Hepatocyte (in vitro differentiated cells): ENCODE measurements around the gene CLEC2A. TPM values are rescaled to one million over a fixed set of nuclear protein-coding genes. Genes with fewer than 3 reads are reported as not detected.
"Not testable (repeated sequence)": the region's sequence is repeated elsewhere in the genome, so short reads cannot be mapped to it uniquely, and the experiment has no call there.

Source experiments
- DNase-seq: peaks from one replicate; pipeline ENCODE4 v3.0.0-alpha.2; 2016; ENCODE audit warnings: low spot score
- H2AFZ ChIP-seq: fragments of 200-600 bp; sonication (generic); 2 replicates; pipeline ENCODE4 v1.6.0; 2016; ENCODE audit warnings: antibody characterized with exemption, mild to moderate bottlenecking
- H3K27ac ChIP-seq: fragments of 200-600 bp; sonication (generic); 2 replicates; pipeline ENCODE4 v1.5.1; 2016; ENCODE audit warnings: mild to moderate bottlenecking
- H3K27me3 ChIP-seq: fragments of 200-600 bp; sonication (generic); 2 replicates; pipeline ENCODE4 v1.6.1; 2016
- H3K36me3 ChIP-seq: fragments of 200-600 bp; sonication (generic); replicated peaks from 2 replicates; pipeline ENCODE4 v1.5.1; 2016; ENCODE audit warnings: low read depth; ENCODE audit not compliant: insufficient read depth
- H3K4me1 ChIP-seq: fragments of 200-600 bp; sonication (generic); 2 replicates; pipeline ENCODE4 v1.5.1; 2016; ENCODE audit warnings: mild to moderate bottlenecking, moderate library complexity; ENCODE audit not compliant: insufficient read depth
- H3K4me2 ChIP-seq: fragments of 200-600 bp; sonication (generic); 2 replicates; pipeline ENCODE4 v1.6.0; 2016
- H3K4me3 ChIP-seq: fragments of 200-600 bp; sonication (generic); 2 replicates; pipeline ENCODE4 v1.5.1; 2016; ENCODE audit warnings: mild to moderate bottlenecking
- H3K79me2 ChIP-seq: fragments of 200-600 bp; sonication (generic); 2 replicates; pipeline ENCODE4 v1.6.0; 2017; ENCODE audit warnings: mild to moderate bottlenecking
- H3K9me2 ChIP-seq: fragments of 200-600 bp; sonication (generic); replicated peaks from 2 replicates; pipeline ENCODE4 v1.6.0; 2017; ENCODE audit warnings: mild to moderate bottlenecking; ENCODE audit not compliant: insufficient read depth
- H3K9me3 ChIP-seq: fragments of 200-600 bp; sonication (generic); 2 replicates; pipeline ENCODE4 v1.5.1; 2016; ENCODE audit warnings: low read depth, mild to moderate bottlenecking
- H4K20me1 ChIP-seq: fragments of 200-600 bp; sonication (generic); 2 replicates; pipeline ENCODE4 v1.6.0; 2016; ENCODE audit warnings: mild to moderate bottlenecking; ENCODE audit not compliant: insufficient read depth, poor library complexity, severe bottlenecking
- EZH2 ChIP-seq: fragments of 200-600 bp; sonication (generic); IDR thresholded peaks from 2 replicates; pipeline ENCODE4 v1.6.1; 2016; ENCODE audit warnings: antibody characterized with exemption, mild to moderate bottlenecking, borderline replicate concordance
- EZH2phosphoT487 ChIP-seq: fragments of 200-600 bp; sonication (generic); IDR thresholded peaks from one replicate; pipeline ENCODE4 v1.6.1; 2018; ENCODE audit warnings: antibody characterized with exemption, mild to moderate bottlenecking, low read depth, moderate library complexity; ENCODE audit not compliant: unreplicated experiment, severe bottlenecking
- WGBS: methylation state at CpG from one replicate; pipeline ENCODE4 v1.1.6; 2016; ENCODE audit warnings: low lambda C conversion rate; ENCODE audit errors: missing lambda C conversion rate; 5-methylcytosine and 5-hydroxymethylcytosine counted together
- polyA plus RNA-seq: library from polyadenylated mRNA; unstranded; fragments of >200 nt; fragmentation: Nextera tagmentation; extraction: Ambion mirVana; gene quantifications from 2 replicates; pipeline ENCODE4 v1.2.1, GENCODE V29; 2016
- total RNA-seq: library from RNA; depleted of rRNA; stranded (reverse); fragments of >200 nt; gene quantifications from 2 replicates; pipeline ENCODE4 v1.2.3, GENCODE V29; 2014
- TF ChIP-seq, protein P1 (sequence below): fragments of 200-600 bp; sonication (generic); IDR thresholded peaks from 2 replicates; pipeline ENCODE4 v1.5.1; 2016; ENCODE audit warnings: antibody characterized with exemption, mild to moderate bottlenecking; ENCODE audit not compliant: poor library complexity

The CLEC2A gene
- total and polyA plus RNA-seq, 2 experiments from 2014 or later = not detected

DNA sequence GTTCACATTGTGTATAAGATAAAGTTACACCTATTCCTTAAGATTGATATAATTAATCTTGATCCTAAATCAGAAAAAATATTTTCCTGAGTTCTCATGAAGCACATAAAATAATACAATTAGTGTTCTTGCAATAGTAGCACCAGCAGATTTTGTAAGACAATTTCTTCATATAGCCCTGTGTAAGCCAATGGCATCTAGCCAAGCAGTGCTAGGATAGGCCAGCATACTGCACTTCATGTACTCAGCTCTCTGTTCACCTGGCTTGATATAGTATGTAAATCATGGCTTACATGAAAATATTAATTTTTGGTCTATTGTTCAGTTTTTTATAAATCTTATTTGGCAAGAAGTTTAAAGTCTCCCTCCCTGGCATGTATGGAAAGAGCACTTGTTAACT lies 49.0 kb downstream of the CLEC2A start:
- no peak for TF ChIP-seq EZH2
- TF ChIP-seq, protein P1, sequence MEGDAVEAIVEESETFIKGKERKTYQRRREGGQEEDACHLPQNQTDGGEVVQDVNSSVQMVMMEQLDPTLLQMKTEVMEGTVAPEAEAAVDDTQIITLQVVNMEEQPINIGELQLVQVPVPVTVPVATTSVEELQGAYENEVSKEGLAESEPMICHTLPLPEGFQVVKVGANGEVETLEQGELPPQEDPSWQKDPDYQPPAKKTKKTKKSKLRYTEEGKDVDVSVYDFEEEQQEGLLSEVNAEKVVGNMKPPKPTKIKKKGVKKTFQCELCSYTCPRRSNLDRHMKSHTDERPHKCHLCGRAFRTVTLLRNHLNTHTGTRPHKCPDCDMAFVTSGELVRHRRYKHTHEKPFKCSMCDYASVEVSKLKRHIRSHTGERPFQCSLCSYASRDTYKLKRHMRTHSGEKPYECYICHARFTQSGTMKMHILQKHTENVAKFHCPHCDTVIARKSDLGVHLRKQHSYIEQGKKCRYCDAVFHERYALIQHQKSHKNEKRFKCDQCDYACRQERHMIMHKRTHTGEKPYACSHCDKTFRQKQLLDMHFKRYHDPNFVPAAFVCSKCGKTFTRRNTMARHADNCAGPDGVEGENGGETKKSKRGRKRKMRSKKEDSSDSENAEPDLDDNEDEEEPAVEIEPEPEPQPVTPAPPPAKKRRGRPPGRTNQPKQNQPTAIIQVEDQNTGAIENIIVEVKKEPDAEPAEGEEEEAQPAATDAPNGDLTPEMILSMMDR = no peak
- no peak for TF ChIP-seq EZH2phosphoT487
- no peaks in the 10 kb centered on the region for H4K20me1 ChIP-seq
- no peaks in the 10 kb centered on the region for H3K9me3 ChIP-seq
- no peak overlapping the region for H3K27ac ChIP-seq
- H2AFZ ChIP-seq = no peak overlapping the region
- H3K79me2 ChIP-seq = no peaks in the 10 kb centered on the region
- H3K27me3 ChIP-seq = no peaks in the 10 kb centered on the region
- H3K9me2 ChIP-seq = no peaks in the 10 kb centered on the region
- H3K4me1 ChIP-seq = no peaks in the 10 kb centered on the region
- H3K4me2 ChIP-seq = no peak overlapping the region
- no peaks in the 10 kb centered on the region for H3K36me3 ChIP-seq
- H3K4me3 ChIP-seq = no peak overlapping the region
- DNase-seq = no peak

DNA sequence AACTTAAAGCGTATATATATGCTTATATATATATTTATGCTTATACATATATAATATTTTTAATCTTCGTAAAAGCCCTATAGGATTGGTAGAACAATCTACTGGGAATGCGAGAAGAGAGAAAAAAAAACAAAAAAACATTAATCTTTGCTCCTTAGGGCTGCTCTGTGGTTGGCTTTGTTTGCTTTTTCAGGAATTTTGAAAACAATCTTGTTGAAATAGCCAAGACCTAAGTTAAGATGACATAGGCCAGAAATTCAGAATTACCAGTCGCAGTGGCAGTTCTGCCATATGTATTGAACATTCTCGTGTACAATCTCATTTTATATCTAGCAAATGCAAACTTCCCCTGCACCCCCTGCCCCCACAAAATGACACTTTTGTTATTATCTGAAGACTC lies 50.2 kb downstream of the CLEC2A start:
- no peak overlapping the region for H3K4me2 ChIP-seq
- H3K9me2 ChIP-seq = no peaks in the 10 kb centered on the region
- no peak overlapping the region for H3K27ac ChIP-seq
- no peaks in the 10 kb centered on the region for H3K27me3 ChIP-seq
- 93% methylated on average over 5 of the region's 5 CpGs for WGBS
- H3K79me2 ChIP-seq = no peaks in the 10 kb centered on the region
- H3K4me1 ChIP-seq = no peaks in the 10 kb centered on the region
- no peaks in the 10 kb centered on the region for H3K36me3 ChIP-seq
- H2AFZ ChIP-seq = no peak overlapping the region
- no peaks in the 10 kb centered on the region for H4K20me1 ChIP-seq
- H3K9me3 ChIP-seq = no peaks in the 10 kb centered on the region
- DNase-seq = no peak
- TF ChIP-seq EZH2phosphoT487 (no peak), EZH2 (no peak)
- TF ChIP-seq, protein P1 = no peak
- H3K4me3 ChIP-seq = no peak overlapping the region

DNA sequence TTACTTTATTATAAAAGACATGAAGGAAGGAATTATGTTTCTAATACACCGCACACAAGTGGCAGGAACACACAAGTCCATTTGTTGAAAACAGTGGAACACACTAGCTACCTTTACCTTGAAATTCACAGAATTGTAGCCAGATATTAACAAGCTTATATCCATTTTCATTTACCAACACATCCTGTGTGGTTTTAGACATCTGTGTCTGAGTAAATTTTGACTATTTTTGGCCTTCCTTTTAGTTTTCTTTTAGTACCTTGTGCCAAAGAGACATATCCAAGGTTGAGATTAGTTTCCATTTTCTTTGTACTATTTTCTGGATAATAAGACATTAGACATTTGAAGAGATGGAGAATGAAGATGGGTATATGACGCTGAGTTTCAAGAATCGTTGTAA lies 50.9 kb downstream of the CLEC2A start, which contains the start of gene KLRF2:
Gene KLRF2, plus strand, starts transcription at position 244 of the 400 bp plus-strand sequence. Its CDS starts 107 bp downstream, at position 351.
- Histone ChIP-seq H3K27ac (no peak within 1 kb of the TSS), H3K4me1 (no peaks in the 10 kb centered on the region), H3K9me2 (no peaks in the 10 kb centered on the region), H3K9me3 (no peaks in the 10 kb centered on the region), H2AFZ (no peak within 1 kb of the TSS), H3K36me3 (no peaks in the 10 kb centered on the region), H4K20me1 (no peaks in the 10 kb centered on the region), H3K4me2 (no peak within 1 kb of the TSS), H3K79me2 (no peaks in the 10 kb centered on the region), H3K27me3 (no peaks in the 10 kb centered on the region), H3K4me3 (no peak within 1 kb of the TSS)
- 98% methylated on average over 3 of the region's 3 CpGs for WGBS
- DNase-seq = no peak
- TF ChIP-seq EZH2phosphoT487 (no peak), EZH2 (no peak)
- TF ChIP-seq, protein P1 = no peak

DNA sequence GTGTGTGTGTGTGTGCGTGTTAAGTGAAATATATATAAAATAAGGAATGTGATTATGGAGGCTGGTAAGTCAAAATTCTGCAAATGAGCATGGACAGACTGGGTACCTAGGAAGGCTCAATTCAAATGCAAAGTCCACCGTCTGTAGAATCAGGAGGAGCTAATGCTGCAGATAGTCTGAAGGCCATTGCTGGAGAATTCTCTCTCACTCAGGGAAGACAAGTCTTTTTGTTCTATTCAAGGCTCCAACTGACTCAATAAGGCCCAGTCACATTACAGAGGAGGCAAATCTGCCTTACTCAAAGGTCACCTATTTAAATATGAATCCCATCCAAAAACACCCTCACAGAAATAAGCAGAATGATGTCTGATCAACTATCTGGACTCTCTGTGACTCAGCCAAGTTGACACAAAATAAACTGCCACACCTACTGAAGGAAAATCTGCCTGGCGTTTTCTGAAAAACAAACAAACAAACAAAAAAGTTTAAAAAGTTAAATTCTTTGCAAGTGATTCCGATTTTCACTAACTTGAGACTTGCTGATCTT lies 51.6 kb downstream of the CLEC2A start:
- H3K4me3 ChIP-seq = no peak overlapping the region
- no peaks in the 10 kb centered on the region for H4K20me1 ChIP-seq
- H2AFZ ChIP-seq = no peak overlapping the region
- TF ChIP-seq, protein P1 = no peak
- no peak for TF ChIP-seq EZH2phosphoT487
- no peak for TF ChIP-seq EZH2
- H3K27ac ChIP-seq = no peak overlapping the region
- no peaks in the 10 kb centered on the region for H3K9me3 ChIP-seq
- H3K36me3 ChIP-seq = no peaks in the 10 kb centered on the region
- no peaks in the 10 kb centered on the region for H3K4me1 ChIP-seq
- no peak overlapping the region for H3K4me2 ChIP-seq
- no peak for DNase-seq
- no peaks in the 10 kb centered on the region for H3K9me2 ChIP-seq
- WGBS = 83% methylated on average over 4 of the region's 4 CpGs
- no peaks in the 10 kb centered on the region for H3K27me3 ChIP-seq
- H3K79me2 ChIP-seq = no peaks in the 10 kb centered on the region

DNA sequence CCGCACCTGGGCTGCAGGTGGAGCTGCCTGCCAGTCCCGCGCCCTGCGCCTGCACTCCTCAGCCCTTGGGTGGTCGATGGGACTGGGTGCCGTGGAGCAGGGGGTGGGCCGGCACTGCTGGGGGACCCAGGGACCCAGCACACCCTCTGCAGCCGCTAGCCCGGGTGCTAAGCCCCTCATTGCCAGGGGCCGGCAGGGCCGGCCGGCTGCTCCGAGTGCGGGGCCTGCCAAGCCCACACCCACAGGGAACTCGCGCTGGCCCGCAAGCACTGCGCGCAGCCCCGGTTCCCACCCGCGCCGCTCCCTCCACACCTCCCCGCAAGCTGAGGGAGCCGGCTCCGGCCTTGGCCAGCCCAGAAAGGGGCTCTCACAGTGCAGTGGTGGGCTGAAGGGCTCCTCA lies 56.0 kb downstream of the CLEC2A start:
- 99% methylated on average over 15 of the region's 26 CpGs for WGBS
- H3K4me1 ChIP-seq = not testable (repeated sequence)

More for the DNA sequence above, 56.0 kb downstream of the CLEC2A start:
- not testable (repeated sequence) for H2AFZ ChIP-seq, H3K27me3 ChIP-seq, H4K20me1 ChIP-seq, DNase-seq, H3K9me2 ChIP-seq, H3K4me2 ChIP-seq, H3K79me2 ChIP-seq, H3K27ac ChIP-seq, H3K36me3 ChIP-seq, H3K4me3 ChIP-seq, H3K9me3 ChIP-seq
